GM18951 (cell line): ENCODE data around the gene TMEM132C.

ENCODE experiments used
- POLR2A ChIP-seq: IDR thresholded peaks from 4 replicates; pipeline ENCODE4 v1.6.1; 2011; ENCODE audit warnings: mild to moderate bottlenecking; ENCODE audit not compliant: insufficient read length, insufficient read depth; ENCODE audit errors: extremely low read depth
- in situ Hi-C: fragments of 300-500 bp; cut with MboI; formaldehyde crosslinking; loops from one replicate; pipeline ENCODE4 v1.12.0; 2022; ENCODE audit warnings: low sequenced_read_pairs, mixed read lengths, inconsistent platforms; ENCODE audit not compliant: unreplicated experiment

TMEM132C gene

GRCh38 chr12:128695697-128696096 is 428.7 kb downstream of the TMEM132C start:
- in situ Hi-C loops = no loop called here
- TF ChIP-seq POLR2A = no peak

- no peak for TF ChIP-seq POLR2A
- in situ Hi-C loops = no loop called here
Measured at GRCh38 chr12:128698301-128698972, 431.5 kb downstream of the TMEM132C start.

DNA sequence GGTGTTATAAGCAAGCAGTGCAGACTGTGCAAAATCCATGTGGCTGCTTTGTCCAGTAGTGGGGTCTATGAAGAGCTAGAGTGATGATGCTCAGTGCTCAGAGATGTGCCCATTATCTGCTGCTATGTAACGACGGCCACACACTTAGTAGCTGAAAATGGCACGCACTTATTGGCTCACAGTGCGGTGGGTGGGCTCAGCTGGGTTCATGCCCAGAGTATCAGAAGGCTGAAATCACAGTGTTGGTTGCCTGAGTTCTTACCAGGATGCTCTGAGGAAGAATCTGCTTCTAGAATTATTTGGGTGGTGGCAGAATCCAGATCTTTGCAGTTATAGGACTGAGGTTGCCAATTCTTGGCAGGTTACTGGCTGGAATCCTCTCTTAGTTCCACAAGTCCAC is 432.1 kb downstream of the TMEM132C start:
- in situ Hi-C loops = no loop called here
- no peak for TF ChIP-seq POLR2A

- in situ Hi-C loops = no loop called here
Measured at GRCh38 chr12:128702371-128702770, 435.4 kb downstream of the TMEM132C start.

GRCh38 chr12:128705140-128705539 is 438.2 kb downstream of the TMEM132C start:
- in situ Hi-C loops = no loop called here

More at GRCh38 chr12:128702371-128702770, 435.4 kb downstream of the TMEM132C start:
- no peak for TF ChIP-seq POLR2A

DNA sequence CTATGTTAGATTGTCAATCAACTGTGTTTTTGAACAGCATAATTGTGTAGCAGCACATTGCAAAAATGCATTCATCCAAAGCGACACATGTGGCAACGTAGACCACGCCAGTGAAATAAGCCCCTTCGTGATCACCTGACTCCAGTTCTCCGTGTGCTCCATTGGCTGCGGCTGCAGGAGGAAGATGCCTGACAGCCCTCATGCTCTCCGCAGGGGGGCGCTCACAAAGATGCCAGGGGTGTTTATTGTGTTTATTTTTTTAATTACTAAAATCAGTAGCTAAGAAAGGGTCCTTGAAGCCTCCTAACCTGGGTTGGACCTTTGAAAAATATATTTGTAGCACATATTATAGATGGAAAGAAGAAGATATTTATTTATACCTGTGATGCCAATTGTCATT is 440.5 kb downstream of the TMEM132C start:
- in situ Hi-C loops = no loop called here
- no peak for TF ChIP-seq POLR2A

More at GRCh38 chr12:128705140-128705539, 438.2 kb downstream of the TMEM132C start:
- no peak for TF ChIP-seq POLR2A

DNA sequence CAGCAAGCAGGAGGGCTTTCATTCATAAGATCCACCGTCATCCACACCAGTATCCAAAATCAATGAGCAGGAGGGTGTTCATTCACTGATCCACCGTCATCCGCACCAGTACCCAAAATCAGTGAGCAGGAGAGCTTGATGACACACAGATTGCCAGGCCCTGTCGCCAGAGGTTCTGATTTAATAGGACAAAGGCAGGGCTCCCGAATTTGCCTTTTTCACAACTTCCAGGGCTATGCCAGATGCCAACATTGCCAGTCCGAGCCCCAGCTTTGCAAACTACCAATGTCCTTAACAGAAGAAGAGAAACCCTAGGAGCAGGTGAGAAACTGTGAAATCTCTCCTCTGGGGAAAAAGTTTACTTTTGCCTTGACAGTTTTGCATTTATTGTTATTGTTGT is 441.8 kb downstream of the TMEM132C start:
- no peak for TF ChIP-seq POLR2A
- in situ Hi-C loops = no loop called here

DNA sequence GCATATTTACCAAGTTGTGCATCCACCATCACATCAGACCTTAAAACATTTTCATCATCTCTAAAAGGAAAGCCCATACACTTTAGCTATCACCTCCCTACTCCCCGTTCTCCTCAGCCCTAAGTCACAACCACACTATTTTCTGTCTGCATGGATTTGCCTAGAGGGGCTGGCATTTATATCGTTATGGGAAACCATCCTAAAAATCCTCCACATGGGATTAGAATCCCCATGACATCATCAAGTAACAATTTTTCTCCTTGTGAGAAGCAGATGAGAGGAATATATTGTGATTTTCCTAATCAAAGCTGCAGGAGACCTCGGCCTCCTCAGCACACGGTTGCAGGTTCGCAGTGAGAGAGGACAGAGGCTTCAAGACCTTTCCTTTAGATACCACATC is 442.7 kb downstream of the TMEM132C start:
- in situ Hi-C loops = no loop called here
- TF ChIP-seq POLR2A = no peak

- in situ Hi-C loops = no loop called here
- TF ChIP-seq POLR2A = no peak
Measured at GRCh38 chr12:128711486-128711885, 444.5 kb downstream of the TMEM132C start.

- TF ChIP-seq POLR2A = no peak
- in situ Hi-C loops = no loop called here
Measured at GRCh38 chr12:128712622-128713021, 445.7 kb downstream of the TMEM132C start.

DNA sequence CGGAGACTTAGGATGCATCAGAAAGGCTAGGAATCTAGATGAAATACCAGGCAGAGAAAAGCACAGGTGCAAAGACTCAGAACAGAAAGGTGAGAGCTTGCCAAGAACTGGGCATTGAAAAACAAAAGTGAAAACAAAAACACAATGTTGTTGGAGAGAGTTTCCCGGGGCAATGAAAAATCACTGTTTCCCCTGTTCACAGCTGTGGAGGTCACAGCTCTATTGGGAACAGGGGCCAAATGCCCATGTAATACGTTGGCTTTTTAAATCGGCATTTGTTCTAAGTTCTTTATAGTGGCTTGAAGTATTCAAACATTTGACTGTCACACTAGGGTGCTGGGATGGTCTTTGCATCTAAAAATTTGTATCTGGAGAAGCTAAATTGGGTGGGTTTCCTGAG is 448.5 kb downstream of the TMEM132C start:
- in situ Hi-C loops = no loop called here
- TF ChIP-seq POLR2A = no peak

DNA sequence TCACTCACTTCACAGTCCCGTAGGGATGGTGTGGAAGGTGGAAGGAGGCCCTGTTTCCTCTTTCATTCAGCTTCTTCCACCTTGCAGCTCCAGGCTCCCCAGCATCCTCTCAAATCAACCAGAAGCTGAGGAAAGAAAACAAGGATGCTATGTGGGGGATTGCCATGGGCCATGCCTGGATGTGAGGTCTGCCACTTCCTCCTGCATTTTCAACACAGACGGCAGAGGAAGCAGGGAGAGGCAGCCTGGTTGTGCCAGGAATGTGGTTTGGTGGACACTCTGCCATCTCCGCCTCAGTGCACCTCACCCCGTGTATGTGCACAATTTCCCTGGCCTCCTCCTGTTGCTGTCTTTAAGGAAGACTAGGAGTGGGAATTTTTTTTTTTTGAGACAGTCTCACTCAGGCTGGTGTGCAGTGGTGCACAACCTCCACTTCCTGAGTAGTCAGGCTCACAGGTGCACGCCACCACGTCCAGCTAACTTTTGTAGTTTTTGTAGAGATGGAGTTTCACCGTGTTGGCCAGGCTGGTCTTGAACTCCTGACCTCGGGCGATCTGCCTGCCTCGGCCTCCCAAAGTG is 457.6 kb downstream of the TMEM132C start:
- TF ChIP-seq POLR2A = no peak
- in situ Hi-C loops = no loop called here

GRCh38 chr12:128726886-128727285 is 459.9 kb downstream of the TMEM132C start:
- in situ Hi-C loops = no loop called here
- no peak for TF ChIP-seq POLR2A

DNA sequence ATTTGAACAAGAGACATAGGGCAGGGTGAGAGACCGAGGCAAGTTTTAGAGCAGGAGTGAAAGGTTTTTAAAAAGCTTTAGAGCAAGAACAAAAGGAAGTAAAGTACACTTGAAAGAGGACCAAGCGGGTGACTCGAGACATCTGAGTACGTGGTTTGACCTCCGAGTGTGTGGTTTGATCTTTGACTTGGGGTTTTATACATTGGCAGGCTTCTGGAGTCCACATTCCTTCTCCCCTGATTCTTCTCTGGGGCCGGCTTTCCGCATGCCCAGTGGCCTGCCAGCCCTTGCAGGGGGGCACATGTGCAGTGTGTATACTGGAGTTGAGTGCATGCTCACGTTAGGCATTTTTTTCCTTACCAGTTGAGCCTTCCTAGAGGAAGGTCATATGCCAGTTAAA is 460.5 kb downstream of the TMEM132C start:
- no peak for TF ChIP-seq POLR2A
- in situ Hi-C loops = no loop called here

DNA sequence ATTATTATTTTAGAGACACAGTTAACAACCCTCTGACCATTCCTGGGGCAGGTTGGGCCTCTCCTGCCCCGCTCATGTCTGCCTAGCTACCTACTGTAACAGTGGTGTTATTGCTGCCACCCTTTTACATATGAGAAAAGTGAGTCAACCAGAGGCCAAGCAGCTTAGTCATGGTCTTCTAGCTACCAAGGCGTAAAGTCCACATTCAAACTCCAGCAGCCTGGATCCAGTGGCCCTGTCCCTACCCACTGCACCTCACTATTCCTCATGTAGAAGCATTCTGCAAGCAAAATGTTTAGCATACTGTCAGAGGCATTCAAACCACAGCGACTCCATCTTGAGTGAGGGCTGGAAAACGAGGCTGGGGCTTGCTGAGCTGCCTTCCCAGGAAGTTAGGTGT is 461.0 kb downstream of the TMEM132C start:
- no peak for TF ChIP-seq POLR2A
- in situ Hi-C loops = no loop called here

- in situ Hi-C loops = no loop called here
- TF ChIP-seq POLR2A = no peak
Measured at GRCh38 chr12:128729628-128730121, 462.7 kb downstream of the TMEM132C start.
